Measurements from ENCODE around the gene ASXL3.

The ASXL3 gene

DNA sequence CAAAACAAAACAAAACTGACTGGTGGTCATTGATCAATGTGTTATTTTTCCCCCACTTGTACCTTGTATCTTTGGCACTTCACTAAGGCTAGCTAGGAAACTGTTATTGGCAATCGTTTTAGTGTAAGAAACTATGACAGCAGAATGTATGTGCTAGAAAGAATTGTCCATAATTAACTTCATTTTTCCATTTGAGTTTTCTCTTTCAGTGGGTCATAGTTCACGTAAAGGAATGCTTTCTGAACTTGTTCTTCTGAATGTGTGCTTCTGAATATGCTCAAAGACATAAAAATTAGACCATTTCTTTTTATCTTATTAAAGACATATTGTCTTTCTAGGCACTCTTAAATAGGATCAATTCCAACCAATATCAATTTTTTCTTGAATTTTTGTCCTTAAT, 132.2 kb downstream of the ASXL3 start:
- Histone ChIP-seq H2AFZ (ENCODE audit: low read depth, low read length) (no peak overlapping the region), H4K20me1 (ENCODE audit: insufficient read depth, low read length) (no peaks in the 10 kb centered on the region), H3K27ac (ENCODE audit: low read length) (no peak overlapping the region), H3K79me2 (ENCODE audit: insufficient read depth, low read length) (no peaks in the 10 kb centered on the region), H3K36me3 (ENCODE audit: insufficient read depth, low read length) (no peaks in the 10 kb centered on the region), H3K9ac (ENCODE audit: low read depth, low read length) (no peak overlapping the region), H3K9me3 (ENCODE audit: insufficient read depth, low read length, severe bottlenecking) (no peaks in the 10 kb centered on the region), H3K27me3 (ENCODE audit: insufficient read depth, low read length, poor library complexity) (no peaks in the 10 kb centered on the region), H3K4me1 (ENCODE audit: insufficient read depth, low read length) (no peaks in the 10 kb centered on the region), H3K4me3 (ENCODE audit: low read depth in 1 of 2, low read length in 2 of 2) (no peak overlapping the region), H3K4me2 (ENCODE audit: insufficient read depth, low read length) (no peak overlapping the region)
- no peak for TF ChIP-seq EZH2 (IDR thresholded peaks at IDR 0.05; ENCODE audit: borderline replicate concordance, low read depth, low read length, severe bottlenecking)
- TF ChIP-seq, protein P1, sequence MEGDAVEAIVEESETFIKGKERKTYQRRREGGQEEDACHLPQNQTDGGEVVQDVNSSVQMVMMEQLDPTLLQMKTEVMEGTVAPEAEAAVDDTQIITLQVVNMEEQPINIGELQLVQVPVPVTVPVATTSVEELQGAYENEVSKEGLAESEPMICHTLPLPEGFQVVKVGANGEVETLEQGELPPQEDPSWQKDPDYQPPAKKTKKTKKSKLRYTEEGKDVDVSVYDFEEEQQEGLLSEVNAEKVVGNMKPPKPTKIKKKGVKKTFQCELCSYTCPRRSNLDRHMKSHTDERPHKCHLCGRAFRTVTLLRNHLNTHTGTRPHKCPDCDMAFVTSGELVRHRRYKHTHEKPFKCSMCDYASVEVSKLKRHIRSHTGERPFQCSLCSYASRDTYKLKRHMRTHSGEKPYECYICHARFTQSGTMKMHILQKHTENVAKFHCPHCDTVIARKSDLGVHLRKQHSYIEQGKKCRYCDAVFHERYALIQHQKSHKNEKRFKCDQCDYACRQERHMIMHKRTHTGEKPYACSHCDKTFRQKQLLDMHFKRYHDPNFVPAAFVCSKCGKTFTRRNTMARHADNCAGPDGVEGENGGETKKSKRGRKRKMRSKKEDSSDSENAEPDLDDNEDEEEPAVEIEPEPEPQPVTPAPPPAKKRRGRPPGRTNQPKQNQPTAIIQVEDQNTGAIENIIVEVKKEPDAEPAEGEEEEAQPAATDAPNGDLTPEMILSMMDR (IDR thresholded peaks at IDR 0.05; ENCODE audit: borderline replicate concordance, extremely low read depth, low read length, poor library complexity, severe bottlenecking): no peak
- DNase-seq (no peak), ATAC-seq (ENCODE audit: insufficient read depth, low read depth) (no peak)

DNA sequence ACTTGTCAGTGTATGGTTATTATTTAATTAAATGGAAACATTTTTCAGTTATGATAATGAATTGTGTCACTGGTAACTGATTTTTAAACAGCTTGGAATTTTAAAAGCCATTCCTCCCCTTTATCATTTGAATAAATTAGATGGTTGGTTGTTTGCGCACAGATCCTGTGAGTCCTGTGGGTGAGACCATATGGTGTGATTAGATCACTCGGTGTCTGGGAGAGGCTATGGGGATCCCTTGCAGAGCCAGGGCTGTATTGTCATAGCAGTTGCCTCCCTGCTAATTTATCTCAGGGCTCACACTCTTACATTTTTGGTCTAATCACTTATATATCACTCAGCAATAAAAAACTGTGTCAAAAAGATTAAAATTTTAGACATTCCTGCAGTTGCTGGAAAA, 133.5 kb downstream of the ASXL3 start:
- Histone ChIP-seq H3K9ac (ENCODE audit: low read depth, low read length) (no peak overlapping the region), H2AFZ (ENCODE audit: low read depth, low read length) (no peak overlapping the region), H3K9me3 (ENCODE audit: insufficient read depth, low read length, severe bottlenecking) (no peaks in the 10 kb centered on the region), H4K20me1 (ENCODE audit: insufficient read depth, low read length) (no peaks in the 10 kb centered on the region), H3K4me2 (ENCODE audit: insufficient read depth, low read length) (no peak overlapping the region), H3K4me3 (ENCODE audit: low read depth in 1 of 2, low read length in 2 of 2) (no peak overlapping the region), H3K4me1 (ENCODE audit: insufficient read depth, low read length) (no peaks in the 10 kb centered on the region), H3K27ac (ENCODE audit: low read length) (no peak overlapping the region), H3K79me2 (ENCODE audit: insufficient read depth, low read length) (no peaks in the 10 kb centered on the region), H3K27me3 (ENCODE audit: insufficient read depth, low read length, poor library complexity) (no peaks in the 10 kb centered on the region), H3K36me3 (ENCODE audit: insufficient read depth, low read length) (no peaks in the 10 kb centered on the region)
- ATAC-seq (ENCODE audit: insufficient read depth, low read depth): no peak
- TF ChIP-seq EZH2 (IDR thresholded peaks at IDR 0.05; ENCODE audit: borderline replicate concordance, low read depth, low read length, severe bottlenecking): no peak
- TF ChIP-seq, protein P1 (IDR thresholded peaks at IDR 0.05; ENCODE audit: borderline replicate concordance, extremely low read depth, low read length, poor library complexity, severe bottlenecking): no peak
- DNase-seq: no peak

DNA sequence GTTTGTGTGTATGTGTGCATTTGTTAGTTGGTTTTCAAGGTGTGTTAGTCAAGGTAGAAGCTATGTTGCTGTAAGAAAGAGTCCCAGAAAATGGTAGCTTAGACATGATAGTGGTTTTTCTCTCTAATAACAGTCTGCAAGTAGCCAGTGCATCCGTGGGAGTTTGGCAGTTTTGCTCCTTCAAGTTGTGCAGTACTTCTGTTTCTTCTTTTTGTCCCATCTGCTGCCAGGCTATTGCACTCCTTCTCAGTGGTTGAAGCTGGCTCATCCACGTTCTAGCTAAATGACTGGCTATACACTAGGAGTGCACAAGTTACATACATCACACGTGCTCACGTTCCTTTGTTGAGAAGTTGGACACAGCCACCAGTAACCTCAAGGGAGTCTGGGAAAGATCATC, 134.7 kb downstream of the ASXL3 start:
- Histone ChIP-seq H3K4me3 (ENCODE audit: low read depth in 1 of 2, low read length in 2 of 2) (no peak overlapping the region), H3K4me1 (ENCODE audit: insufficient read depth, low read length) (no peaks in the 10 kb centered on the region), H2AFZ (ENCODE audit: low read depth, low read length) (no peak overlapping the region), H3K9me3 (ENCODE audit: insufficient read depth, low read length, severe bottlenecking) (no peaks in the 10 kb centered on the region), H3K27me3 (ENCODE audit: insufficient read depth, low read length, poor library complexity) (no peaks in the 10 kb centered on the region), H3K4me2 (ENCODE audit: insufficient read depth, low read length) (no peak overlapping the region), H4K20me1 (ENCODE audit: insufficient read depth, low read length) (no peaks in the 10 kb centered on the region), H3K9ac (ENCODE audit: low read depth, low read length) (no peak overlapping the region), H3K79me2 (ENCODE audit: insufficient read depth, low read length) (no peaks in the 10 kb centered on the region), H3K27ac (ENCODE audit: low read length) (no peak overlapping the region), H3K36me3 (ENCODE audit: insufficient read depth, low read length) (no peaks in the 10 kb centered on the region)
- DNase-seq: no peak
- ATAC-seq (ENCODE audit: insufficient read depth, low read depth): no peak
- no peak for TF ChIP-seq EZH2 (IDR thresholded peaks at IDR 0.05; ENCODE audit: borderline replicate concordance, low read depth, low read length, severe bottlenecking)
- TF ChIP-seq, protein P1 (IDR thresholded peaks at IDR 0.05; ENCODE audit: borderline replicate concordance, extremely low read depth, low read length, poor library complexity, severe bottlenecking): no peak
